Lower leg skin (tissue), 3 donors: ENCODE results near the gene ZNF20.

Experiments
- POLR2A ChIP-seq, 2 donors: fragments of 450-650 bp; IDR thresholded peaks; one replicate each; pipeline ENCODE4 v1.6.1; 2016 to 2017; ENCODE audit warnings: antibody characterized with exemption in 2 of 2, mild to moderate bottlenecking in 1 of 2, moderate library complexity in 1 of 2
- TF ChIP-seq, protein P1 (sequence below), 3 donors: fragments of 450-650 bp; IDR thresholded peaks; one replicate each; pipeline ENCODE4 v1.5.1; 2016; ENCODE audit warnings: antibody characterized with exemption in 3 of 3, mild to moderate bottlenecking in 3 of 3, moderate library complexity in 2 of 3

DNA sequence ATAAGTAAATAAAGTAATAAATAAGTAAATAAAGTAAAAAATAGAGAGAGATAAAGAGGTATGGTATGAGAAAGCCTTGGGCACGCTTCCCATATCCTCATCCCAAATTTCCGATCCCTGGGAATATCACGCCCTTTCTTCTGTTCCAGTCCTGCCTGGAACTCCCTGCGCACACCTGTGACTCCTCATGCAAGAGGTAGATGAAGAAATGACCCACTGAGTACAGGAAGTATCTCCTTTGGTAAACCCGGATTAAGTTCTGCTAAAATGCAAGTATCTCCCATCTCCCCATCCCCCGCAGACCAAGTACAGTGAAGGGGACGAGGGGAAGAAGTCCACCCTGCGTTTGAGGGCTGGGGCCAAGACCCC is 22.3 kb upstream of the ZNF20 start:
- no peak for TF ChIP-seq POLR2A (IDR thresholded peaks at IDR 0.05)
- TF ChIP-seq, protein P1, sequence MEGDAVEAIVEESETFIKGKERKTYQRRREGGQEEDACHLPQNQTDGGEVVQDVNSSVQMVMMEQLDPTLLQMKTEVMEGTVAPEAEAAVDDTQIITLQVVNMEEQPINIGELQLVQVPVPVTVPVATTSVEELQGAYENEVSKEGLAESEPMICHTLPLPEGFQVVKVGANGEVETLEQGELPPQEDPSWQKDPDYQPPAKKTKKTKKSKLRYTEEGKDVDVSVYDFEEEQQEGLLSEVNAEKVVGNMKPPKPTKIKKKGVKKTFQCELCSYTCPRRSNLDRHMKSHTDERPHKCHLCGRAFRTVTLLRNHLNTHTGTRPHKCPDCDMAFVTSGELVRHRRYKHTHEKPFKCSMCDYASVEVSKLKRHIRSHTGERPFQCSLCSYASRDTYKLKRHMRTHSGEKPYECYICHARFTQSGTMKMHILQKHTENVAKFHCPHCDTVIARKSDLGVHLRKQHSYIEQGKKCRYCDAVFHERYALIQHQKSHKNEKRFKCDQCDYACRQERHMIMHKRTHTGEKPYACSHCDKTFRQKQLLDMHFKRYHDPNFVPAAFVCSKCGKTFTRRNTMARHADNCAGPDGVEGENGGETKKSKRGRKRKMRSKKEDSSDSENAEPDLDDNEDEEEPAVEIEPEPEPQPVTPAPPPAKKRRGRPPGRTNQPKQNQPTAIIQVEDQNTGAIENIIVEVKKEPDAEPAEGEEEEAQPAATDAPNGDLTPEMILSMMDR (IDR thresholded peaks at IDR 0.05) = no peak
